ENCODE measurements around the gene TET1.

GRCh38 chr10:68517188-68517587 is 42.9 kb upstream of the TET1 start:
- no peak for TF ChIP-seq CTCF (conservative IDR thresholded peaks at IDR 0.05)
- no peak for TF ChIP-seq EZH2 (IDR thresholded peaks at IDR 0.05; ENCODE audit: low read depth)

All from PC-9 (cell line).